Adrenal gland (tissue), 12 donors: ENCODE results near the gene BRSK1. TPM values are rescaled to one million over a fixed set of nuclear protein-coding genes. Genes with fewer than 3 reads are reported as not detected.

ENCODE experiments used
- DNase-seq, 7 donors: peaks; one replicate each; pipeline ENCODE4 v3.0.0-alpha.2; 2019 to 2020
- H3K27ac ChIP-seq, 5 donors: fragments of 200-600 bp; sonication (generic) in 4 of 5; 1 replicate in 3 of 5; 2 replicates in 2 of 5; pipeline versions ENCODE4 v1.5.1 to v1.8.0; 2016 to 2020; ENCODE audit warnings: mild to moderate bottlenecking in 1 of 5
- H3K27me3 ChIP-seq: fragments of 200-600 bp; 2 replicates; pipeline ENCODE4 v1.8.0; 2021
- H3K36me3 ChIP-seq, 2 donors: fragments of 200-600 bp; replicated peaks in 1 of 2; 1 replicate in 1 of 2; 2 replicates in 1 of 2; pipeline versions ENCODE4 v1.5.1 to v1.8.0; 2018 to 2022
- H3K4me1 ChIP-seq, 2 donors: fragments of 200-600 bp; replicated peaks in 1 of 2; 1 replicate in 1 of 2; 2 replicates in 1 of 2; pipeline versions ENCODE4 v1.5.1 to v1.8.0; 2018 to 2021
- H3K4me3 ChIP-seq, 4 donors: fragments of 200-600 bp; sonication (generic) in 3 of 4; one replicate each; pipeline ENCODE4 v1.5.1; 2016 to 2018
- H3K9me3 ChIP-seq, 3 donors: fragments of 200-600 bp; sonication (generic) in 1 of 3; replicated peaks in 1 of 3; 1 replicate in 2 of 3; 2 replicates in 1 of 3; pipeline versions ENCODE4 v1.5.1 to v1.8.0; 2016 to 2021
- POLR2A ChIP-seq, 2 donors: fragments of 450-650 bp; IDR thresholded peaks; one replicate each; pipeline ENCODE4 v1.6.1; 2017; ENCODE audit warnings: antibody characterized with exemption in 2 of 2, mild to moderate bottlenecking in 2 of 2, moderate library complexity in 1 of 2
- WGBS, 4 donors: extraction: QIAGEN DNeasy Blood & Tissue Kit in 2 of 4; methylation state at CpG; one replicate each; pipeline versions ENCODE4 v1.1.5 to v1.1.7; 2013 to 2017; 5-methylcytosine and 5-hydroxymethylcytosine counted together
- intact Hi-C, 2 donors: fragments of 100-400 bp; cut with DNase I; formaldehyde crosslinking; loops; one replicate each; pipeline versions ENCODE4 v1.14.1 to v1.15.0; 2022 to 2023
- polyA plus RNA-seq, 3 donors: library from polyadenylated mRNA; stranded (reverse); fragments of 200-250 nt in 2 of 3; fragments of 350-450 nt in 1 of 3; fragmentation: Illumina TruSeq in 1 of 3; extraction: RNeasy Lipid Tissue Mini Kit (QIAGEN cat#74804) in 1 of 3; gene quantifications; one replicate each; pipeline ENCODE4 v1.2.3, GENCODE V29; 2013 to 2014
- total RNA-seq, 9 donors: library from RNA; depleted of rRNA in 4 of 9; stranded (reverse); fragments of >200 nt in 4 of 9; fragments of 120-200 nt in 1 of 9; fragmentation: NEBNext Ultra II Directional in 1 of 9; extraction: Animal tissue kit (Norgen Biotek cat#: 25700) in 1 of 9; gene quantifications; one replicate each; pipeline versions ENCODE4 v1.1.0 to v1.2.4, GENCODE V29; 2013 to 2023
- TF ChIP-seq, protein P1 (sequence below), 6 experiments: fragments of 450-650 bp in 4 of 6; fragments of 200-600 bp in 2 of 6; sonication (generic) in 1 of 6; IDR thresholded peaks; 1 replicate in 5 of 6; 2 replicates in 1 of 6; pipeline versions ENCODE4 v1.5.1 to v1.8.0; 2016 to 2021; ENCODE audit warnings: antibody characterized with exemption in 6 of 6, mild to moderate bottlenecking in 2 of 6, moderate library complexity in 1 of 6
- donor health status: healthy with polysubstance abuse.
- donor health status: Bipolar disorder and iron deficiency.
- donor health status: DM: yes; HTN: yes; CAD: no.
- donor health status: DM: no; HTN: no; CAD: no.
- donor health status: DM: no; HTN: no; CAD: no.
- donor health status: DM: yes; HTN: yes; CAD: no.

BRSK1 gene
- total and polyA plus RNA-seq, 12 donors = 2.0 to 64.3 (median 13.6) TPM

DNA sequence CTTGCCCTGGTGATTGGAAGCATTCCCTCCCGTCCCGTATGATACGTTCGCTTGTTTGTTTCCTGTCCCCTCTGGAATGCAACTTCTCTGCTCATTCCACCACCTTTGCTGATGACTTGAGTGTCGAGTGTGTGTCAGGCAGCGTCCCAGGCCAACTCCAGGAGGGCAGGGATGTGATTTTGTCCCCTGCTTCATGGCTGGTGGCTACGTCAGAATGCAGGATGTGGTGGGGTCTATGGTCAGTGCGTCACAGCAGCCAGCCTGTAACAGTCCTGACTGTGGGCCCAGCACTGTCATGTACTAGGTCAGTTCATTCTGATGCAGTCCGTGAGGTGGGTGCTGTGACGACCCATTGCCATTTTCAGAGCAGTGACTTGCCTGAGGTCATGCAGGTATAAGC is 16.2 kb downstream of the BRSK1 start:
- peaks cover 0 to 9% of the 10 kb centered on the region in 2 donors for H3K4me1 ChIP-seq
- H3K9me3 ChIP-seq = no peaks in the 10 kb centered on the region
- H3K36me3 ChIP-seq = peaks cover 0 to 12% of the 10 kb centered on the region in 2 donors
- intact Hi-C loops = loop anchor here (5.0 to 10.0 kb wide), 2 partner anchors 82 to 115 kb away; partner anchors contain the start of gene TMEM238 (in 1 of the 2)
- no peak for TF ChIP-seq POLR2A (IDR thresholded peaks at IDR 0.05)
- TF ChIP-seq, protein P1, sequence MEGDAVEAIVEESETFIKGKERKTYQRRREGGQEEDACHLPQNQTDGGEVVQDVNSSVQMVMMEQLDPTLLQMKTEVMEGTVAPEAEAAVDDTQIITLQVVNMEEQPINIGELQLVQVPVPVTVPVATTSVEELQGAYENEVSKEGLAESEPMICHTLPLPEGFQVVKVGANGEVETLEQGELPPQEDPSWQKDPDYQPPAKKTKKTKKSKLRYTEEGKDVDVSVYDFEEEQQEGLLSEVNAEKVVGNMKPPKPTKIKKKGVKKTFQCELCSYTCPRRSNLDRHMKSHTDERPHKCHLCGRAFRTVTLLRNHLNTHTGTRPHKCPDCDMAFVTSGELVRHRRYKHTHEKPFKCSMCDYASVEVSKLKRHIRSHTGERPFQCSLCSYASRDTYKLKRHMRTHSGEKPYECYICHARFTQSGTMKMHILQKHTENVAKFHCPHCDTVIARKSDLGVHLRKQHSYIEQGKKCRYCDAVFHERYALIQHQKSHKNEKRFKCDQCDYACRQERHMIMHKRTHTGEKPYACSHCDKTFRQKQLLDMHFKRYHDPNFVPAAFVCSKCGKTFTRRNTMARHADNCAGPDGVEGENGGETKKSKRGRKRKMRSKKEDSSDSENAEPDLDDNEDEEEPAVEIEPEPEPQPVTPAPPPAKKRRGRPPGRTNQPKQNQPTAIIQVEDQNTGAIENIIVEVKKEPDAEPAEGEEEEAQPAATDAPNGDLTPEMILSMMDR (IDR thresholded peaks at IDR 0.05) = no peak
- no peak overlapping the region for H3K4me3 ChIP-seq
- H3K27ac ChIP-seq = no peak overlapping the region
- 90 to 93% (median 91%) methylated on average over 6 to 10 of the region's 10 CpGs for WGBS, 4 donors
- H3K27me3 ChIP-seq = no peaks in the 10 kb centered on the region
- DNase-seq = no peak

DNA sequence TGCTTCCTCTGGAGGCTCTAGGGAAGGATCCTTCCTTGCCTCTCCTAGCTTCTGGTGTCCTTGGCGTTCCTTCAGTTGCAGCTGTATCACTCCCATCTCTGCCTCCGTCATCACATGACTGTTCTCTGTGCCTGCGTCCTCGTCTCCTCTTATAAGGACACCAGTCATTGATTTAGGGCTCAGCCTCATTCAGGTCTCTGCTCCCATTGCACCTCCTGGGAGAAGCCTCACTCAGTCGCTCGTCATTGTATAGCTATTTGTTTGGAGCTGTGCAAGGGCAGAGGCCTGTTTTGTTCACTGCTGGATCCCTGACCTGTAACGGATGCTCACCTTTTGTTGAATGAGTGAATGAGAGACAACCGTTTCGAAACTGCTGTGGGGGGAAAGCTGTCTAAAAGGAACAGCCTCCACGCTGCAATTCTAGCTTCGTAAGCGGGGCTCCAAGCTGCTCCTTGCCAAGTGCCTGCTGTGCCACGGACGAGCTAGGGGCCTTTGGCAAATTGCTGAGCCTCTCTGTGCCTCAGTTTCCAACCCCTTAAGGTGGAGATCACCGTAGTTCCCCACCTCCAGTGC is 17.2 kb downstream of the BRSK1 start:
- H3K4me1 ChIP-seq = peaks cover 3 to 9% of the 10 kb centered on the region in 2 donors
- no peak overlapping the region for H3K4me3 ChIP-seq
- peak in 1 of 2 donors; percentile 38 for TF ChIP-seq POLR2A (IDR thresholded peaks at IDR 0.05)
- TF ChIP-seq, protein P1 (IDR thresholded peaks at IDR 0.05) = no peak
- WGBS, 4 donors = 50 to 55% (median 52%) methylated on average over 15 of the region's 15 CpGs
- intact Hi-C loops = loop anchor here in 1 of 2 donors (5.0 kb wide), 1 partner anchor 81 kb away; the partner anchor contains the start of gene TMEM238
- H3K36me3 ChIP-seq = peaks cover 0 to 12% of the 10 kb centered on the region in 2 donors
- H3K9me3 ChIP-seq = no peaks in the 10 kb centered on the region
- H3K27me3 ChIP-seq = no peaks in the 10 kb centered on the region
- peak overlapping the region in 2 of 5 donors; percentile 6 to 30 for H3K27ac ChIP-seq
- DNase-seq = peak in 6 of 7 donors; percentile 58 to 80 (median 70)

DNA sequence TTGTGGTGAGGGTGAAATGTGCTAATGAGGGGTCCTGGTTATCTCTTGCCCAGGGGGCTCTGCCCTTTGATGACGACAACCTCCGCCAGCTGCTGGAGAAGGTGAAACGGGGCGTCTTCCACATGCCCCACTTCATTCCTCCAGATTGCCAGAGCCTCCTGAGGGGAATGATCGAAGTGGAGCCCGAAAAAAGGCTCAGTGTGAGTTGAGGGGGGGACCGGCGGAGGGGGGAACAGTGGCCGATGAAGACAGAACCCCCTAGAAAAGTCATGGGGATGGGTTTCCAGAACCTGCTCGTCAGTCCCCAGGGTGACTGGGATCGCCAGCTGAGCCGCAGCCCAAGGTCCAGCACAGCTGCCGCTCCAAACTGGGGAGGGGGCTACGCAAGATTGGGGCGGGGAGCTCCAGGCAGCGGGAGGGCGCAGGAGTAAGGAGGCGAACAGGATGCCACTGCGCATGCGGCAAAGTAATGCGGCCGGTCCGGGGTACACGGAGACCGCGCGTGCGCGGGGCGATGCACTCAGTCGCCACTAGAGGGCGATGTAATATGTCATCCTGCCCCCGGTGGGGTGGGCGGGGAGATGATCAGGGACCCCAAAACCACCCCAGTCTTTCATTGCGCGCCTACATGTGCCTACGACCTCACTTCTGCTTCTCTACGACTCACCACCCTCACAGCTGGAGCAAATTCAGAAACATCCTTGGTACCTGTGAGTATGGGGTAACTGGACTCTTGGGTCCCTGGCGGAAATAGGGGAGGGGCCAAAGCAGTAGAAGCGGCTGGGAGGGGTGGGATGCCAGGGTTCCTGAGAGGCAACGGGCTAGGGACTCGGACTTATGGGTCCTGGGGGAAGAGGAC is 17.9 kb downstream of the BRSK1 start:
- no peaks in the 10 kb centered on the region for H3K27me3 ChIP-seq
- intact Hi-C loops = loop anchor here in 1 of 2 donors (5.0 kb wide), 1 partner anchor 81 kb away; the partner anchor contains the start of gene TMEM238
- H3K27ac ChIP-seq = peak overlapping the region in 3 of 5 donors; percentile 6 to 30 (median 8)
- peak; percentile 80 to 92 (median 89) for DNase-seq
- peaks cover 0 to 12% of the 10 kb centered on the region in 2 donors for H3K36me3 ChIP-seq
- H3K4me1 ChIP-seq = peaks cover 3 to 9% of the 10 kb centered on the region in 2 donors
- peak overlapping the region in 1 of 4 donors; percentile 56 for H3K4me3 ChIP-seq
- 12 to 22% (median 13%) methylated on average over 20 to 42 of the region's 42 CpGs for whole genome bisulfite sequencing, 4 donors
- TF ChIP-seq POLR2A (IDR thresholded peaks at IDR 0.05) = no peak
- TF ChIP-seq, protein P1 (IDR thresholded peaks at IDR 0.05) = peak; percentile 90 to 98 (median 94)
- H3K9me3 ChIP-seq = no peaks in the 10 kb centered on the region

DNA sequence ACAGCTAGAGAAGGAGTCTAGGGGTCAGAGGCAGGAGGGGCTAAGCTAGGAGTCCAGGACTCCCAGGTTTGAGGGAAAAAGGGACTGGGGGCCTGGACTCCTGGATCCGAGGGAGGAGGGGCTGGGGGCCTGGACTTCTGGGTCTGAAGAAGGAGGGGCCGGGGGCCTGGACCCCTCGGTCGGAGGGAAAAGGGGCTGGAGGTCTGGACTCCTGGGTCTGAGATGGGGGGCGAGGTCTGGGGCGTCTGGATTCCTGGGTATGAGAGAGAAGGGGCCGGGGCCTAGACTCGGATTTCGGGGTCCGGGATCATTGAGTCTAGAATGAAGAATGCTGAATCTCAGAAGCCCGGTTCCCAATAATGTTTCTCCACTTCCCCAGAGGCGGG is 18.5 kb downstream of the BRSK1 start:
- Histone ChIP-seq H3K9me3 (no peaks in the 10 kb centered on the region), H3K27ac (no peak overlapping the region), H3K4me1 (peaks cover 3 to 9% of the 10 kb centered on the region in 2 donors), H3K36me3 (peaks cover 0 to 12% of the 10 kb centered on the region in 2 donors), H3K4me3 (peak overlapping the region in 1 of 4 donors; percentile 56), H3K27me3 (no peaks in the 10 kb centered on the region)
- DNase-seq = no peak
- WGBS, 4 donors = 68 to 76% (median 73%) methylated on average over 11 to 12 of the region's 12 CpGs
- TF ChIP-seq, protein P1 (IDR thresholded peaks at IDR 0.05) = no peak
- no peak for TF ChIP-seq POLR2A (IDR thresholded peaks at IDR 0.05)
- intact Hi-C loops = loop anchor here in 1 of 2 donors (5.0 kb wide), 1 partner anchor 80 kb away; the partner anchor contains the start of gene TMEM238
